SK-N-SH treated with all-trans-retinoic acid at 6 μM for 48 hours (cell line): ENCODE data around the gene AKT3.

Experiments used
- ATAC-seq: fragments of 200-7000 bp; cut with Tn5 transposase; 3 replicates; pipeline ENCODE4 v1.9.1; 2020; ENCODE audit warnings: mild to moderate bottlenecking, moderate library complexity
- BACH2 ChIP-seq: fragments of 250-450 bp; sonication (Bioruptor Pico); IDR thresholded peaks from 2 replicates; pipeline ENCODE4 v1.9.0; 2021; ENCODE audit warnings: mild to moderate bottlenecking, borderline replicate concordance
- CREB5 ChIP-seq: fragments of 250-450 bp; sonication (Bioruptor Pico); IDR thresholded peaks from 2 replicates; pipeline ENCODE4 v1.5.1; 2020; ENCODE audit warnings: low read depth, mild to moderate bottlenecking, moderate library complexity
- CSDC2 ChIP-seq: fragments of 250-450 bp; sonication (Bioruptor Pico); IDR thresholded peaks from 2 replicates; pipeline ENCODE4 v1.5.0; 2020; ENCODE audit warnings: mild to moderate bottlenecking, moderate library complexity
- CSRNP3 ChIP-seq: fragments of 250-450 bp; sonication (Bioruptor Pico); IDR thresholded peaks from 2 replicates; pipeline ENCODE4 v1.5.1; 2021; ENCODE audit warnings: mild to moderate bottlenecking, moderate library complexity
- ESRRG ChIP-seq: fragments of 250-450 bp; sonication (Bioruptor Pico); IDR thresholded peaks from 2 replicates; pipeline ENCODE4 v1.6.1; 2021; ENCODE audit warnings: mild to moderate bottlenecking
- GLIS3 ChIP-seq: fragments of 250-450 bp; sonication (Bioruptor Pico); IDR thresholded peaks from 2 replicates; pipeline ENCODE4 v1.5.0; 2020; ENCODE audit warnings: mild to moderate bottlenecking, moderate library complexity
- ISL1 ChIP-seq: fragments of 250-450 bp; sonication (Bioruptor Pico); IDR thresholded peaks from 2 replicates; pipeline ENCODE4 v2.1.2; 2022; ENCODE audit warnings: mild to moderate bottlenecking, moderate library complexity
- OSR1 ChIP-seq: fragments of 250-450 bp; sonication (Bioruptor Pico); IDR thresholded peaks from 2 replicates; pipeline ENCODE4 v1.8.0; 2022; ENCODE audit warnings: moderate library complexity, mild to moderate bottlenecking, inconsistent platforms
- PATZ1 ChIP-seq: fragments of 250-450 bp; sonication (Bioruptor Pico); IDR thresholded peaks from 2 replicates; pipeline ENCODE4 v1.8.0; 2020; ENCODE audit warnings: mild to moderate bottlenecking, moderate library complexity, borderline replicate concordance
- POU6F1 ChIP-seq: fragments of 250-450 bp; sonication (Bioruptor Pico); IDR thresholded peaks from 2 replicates; pipeline ENCODE4 v1.8.0; 2021; ENCODE audit warnings: low read depth, mild to moderate bottlenecking, moderate library complexity, borderline replicate concordance
- PPARA ChIP-seq: fragments of 250-450 bp; sonication (Bioruptor Pico); IDR thresholded peaks from 2 replicates; pipeline ENCODE4 v1.5.0; 2020; ENCODE audit warnings: mild to moderate bottlenecking, borderline replicate concordance
- RARB ChIP-seq: fragments of 250-450 bp; sonication (Bioruptor Pico); IDR thresholded peaks from 2 replicates; pipeline ENCODE4 v1.8.0; 2021; ENCODE audit warnings: mild to moderate bottlenecking, moderate library complexity
- SNAI2 ChIP-seq: fragments of 250-450 bp; sonication (Bioruptor Pico); IDR thresholded peaks from 2 replicates; pipeline ENCODE4 v1.5.0; 2020; ENCODE audit warnings: mild to moderate bottlenecking, moderate library complexity
- TCF4 ChIP-seq: fragments of 250-450 bp; sonication (Bioruptor Pico); IDR thresholded peaks from 2 replicates; pipeline ENCODE4 v1.8.0; 2021; ENCODE audit warnings: mild to moderate bottlenecking, moderate library complexity, borderline replicate concordance
- TOX ChIP-seq: fragments of 250-450 bp; sonication (Bioruptor Pico); IDR thresholded peaks from 2 replicates; pipeline ENCODE4 v1.8.0; 2021; ENCODE audit warnings: mild to moderate bottlenecking, moderate library complexity, borderline replicate concordance
- TSHZ2 ChIP-seq: fragments of 250-450 bp; sonication (Bioruptor Pico); IDR thresholded peaks from 2 replicates; pipeline ENCODE4 v1.5.0; 2020; ENCODE audit warnings: mild to moderate bottlenecking, moderate library complexity
- ZC3H10 ChIP-seq: fragments of 250-450 bp; sonication (Bioruptor Pico); IDR thresholded peaks from 2 replicates; pipeline ENCODE4 v1.5.1; 2021; ENCODE audit warnings: mild to moderate bottlenecking, moderate library complexity
- ZFP3 ChIP-seq: fragments of 250-450 bp; sonication (Bioruptor Pico); IDR thresholded peaks from 2 replicates; pipeline ENCODE4 v1.5.0; 2020; ENCODE audit warnings: mild to moderate bottlenecking, moderate library complexity
- ZFP30 ChIP-seq: fragments of 450-650 bp; formaldehyde crosslinking; IDR thresholded peaks from 2 replicates; pipeline ENCODE4 v1.5.0; 2022; ENCODE audit warnings: mild to moderate bottlenecking, moderate library complexity
- ZNF565 ChIP-seq: fragments of 450-650 bp; formaldehyde crosslinking; conservative IDR thresholded peaks from 2 replicates; pipeline ENCODE4 v1.5.0; 2020; ENCODE audit warnings: low read depth, mild to moderate bottlenecking, moderate library complexity
- ZNF70 ChIP-seq: fragments of 450-650 bp; formaldehyde crosslinking; IDR thresholded peaks from 2 replicates; pipeline ENCODE4 v1.5.0; 2020; ENCODE audit warnings: mild to moderate bottlenecking, moderate library complexity
- ZNF8 ChIP-seq: fragments of 450-650 bp; formaldehyde crosslinking; IDR thresholded peaks from 2 replicates; pipeline ENCODE4 v1.5.0; 2020; ENCODE audit warnings: mild to moderate bottlenecking, moderate library complexity

Gene AKT3

GRCh38 chr1:243465081-243465480, 385.0 kb downstream of the AKT3 start:
- TF ChIP-seq CSRNP3 (CRISPR knock-in tag) (no peak), CREB5 (no peak), PPARA (CRISPR knock-in tag) (no peak), OSR1 (CRISPR knock-in tag) (no peak), ZNF70 (CRISPR knock-in tag) (no peak), PATZ1 (CRISPR knock-in tag) (no peak), RARB (CRISPR knock-in tag) (no peak), ZFP30 (CRISPR knock-in tag) (no peak), CSDC2 (no peak), ESRRG (CRISPR knock-in tag) (no peak), ZNF8 (CRISPR knock-in tag) (no peak), ZNF565 (no peak), ISL1 (CRISPR knock-in tag) (no peak), BACH2 (no peak), TOX (no peak), TSHZ2 (no peak)
- ATAC-seq: peak; percentile 39

- TF ChIP-seq PPARA (CRISPR knock-in tag): no peak
- TF ChIP-seq GLIS3 (CRISPR knock-in tag): no peak
- TF ChIP-seq ZFP3 (CRISPR knock-in tag): no peak
- no peak for TF ChIP-seq CSRNP3 (CRISPR knock-in tag)
- no peak for TF ChIP-seq OSR1 (CRISPR knock-in tag)
- TF ChIP-seq CSDC2: no peak
- no peak for TF ChIP-seq ZC3H10 (CRISPR knock-in tag)
- no peak for TF ChIP-seq ISL1 (CRISPR knock-in tag)
- no peak for TF ChIP-seq TSHZ2
- no peak for TF ChIP-seq ZNF70 (CRISPR knock-in tag)
- no peak for TF ChIP-seq CREB5
- no peak for TF ChIP-seq BACH2
- no peak for TF ChIP-seq SNAI2 (CRISPR knock-in tag)
- TF ChIP-seq ESRRG (CRISPR knock-in tag): no peak
- no peak for TF ChIP-seq TCF4 (CRISPR knock-in tag)
- TF ChIP-seq ZNF8 (CRISPR knock-in tag): no peak
- TF ChIP-seq POU6F1: no peak
- no peak for ATAC-seq
These were observed 386.9 kb downstream of the AKT3 start for GRCh38 chr1:243462929-243463697.
